ENCODE results near the gene ATP9B.

- TF ChIP-seq CTCF (IDR thresholded peaks at IDR 0.05), result no peak
- TF ChIP-seq POLR2AphosphoS5 (IDR thresholded peaks at IDR 0.05), result no peak
Observed at GRCh38 chr18:79388043-79388442, 318.8 kb downstream of the ATP9B start.

Measured in sigmoid colon (tissue), 4 donors.